Ishikawa (cell line): ENCODE measurements around the gene CHD5.
A peak's percentile ranks its signal among the peaks of the same experiment; 100 is the strongest.

Source experiments
- CEBPB ChIP-seq: IDR thresholded peaks from 2 replicates; pipeline ENCODE4 v1.6.1; 2012
- RAD21 ChIP-seq: IDR thresholded peaks from 2 replicates; pipeline ENCODE4 v1.6.1; 2012; ENCODE audit warnings: low read depth
- TAF1 ChIP-seq: IDR thresholded peaks from 2 replicates; pipeline ENCODE4 v1.6.1; 2012; ENCODE audit warnings: low read depth, mild to moderate bottlenecking
- ZBTB7A ChIP-seq: IDR thresholded peaks from 2 replicates; pipeline ENCODE4 v1.6.1; 2012; ENCODE audit warnings: low read depth

- TF ChIP-seq CEBPB: no peak
- TF ChIP-seq ZBTB7A: no peak
- TF ChIP-seq TAF1: no peak
- TF ChIP-seq RAD21: peak; percentile 81
Measured at GRCh38 chr1:6052543-6053205, 127.4 kb downstream of the CHD5 start.
